HG02678 (cell line): ENCODE results near the gene SYT14.
"Not testable (repeated sequence)": the region's sequence is repeated elsewhere in the genome, so short reads cannot be mapped to it uniquely, and the experiment has no call there.

Experiments
- ATAC-seq: cut with Tn5 transposase; IDR thresholded peaks from one replicate; pipeline ENCODE4 v1.9.1; 2021; ENCODE audit warnings: mild to moderate bottlenecking, moderate library complexity; ENCODE audit not compliant: unreplicated experiment

The SYT14 gene

DNA sequence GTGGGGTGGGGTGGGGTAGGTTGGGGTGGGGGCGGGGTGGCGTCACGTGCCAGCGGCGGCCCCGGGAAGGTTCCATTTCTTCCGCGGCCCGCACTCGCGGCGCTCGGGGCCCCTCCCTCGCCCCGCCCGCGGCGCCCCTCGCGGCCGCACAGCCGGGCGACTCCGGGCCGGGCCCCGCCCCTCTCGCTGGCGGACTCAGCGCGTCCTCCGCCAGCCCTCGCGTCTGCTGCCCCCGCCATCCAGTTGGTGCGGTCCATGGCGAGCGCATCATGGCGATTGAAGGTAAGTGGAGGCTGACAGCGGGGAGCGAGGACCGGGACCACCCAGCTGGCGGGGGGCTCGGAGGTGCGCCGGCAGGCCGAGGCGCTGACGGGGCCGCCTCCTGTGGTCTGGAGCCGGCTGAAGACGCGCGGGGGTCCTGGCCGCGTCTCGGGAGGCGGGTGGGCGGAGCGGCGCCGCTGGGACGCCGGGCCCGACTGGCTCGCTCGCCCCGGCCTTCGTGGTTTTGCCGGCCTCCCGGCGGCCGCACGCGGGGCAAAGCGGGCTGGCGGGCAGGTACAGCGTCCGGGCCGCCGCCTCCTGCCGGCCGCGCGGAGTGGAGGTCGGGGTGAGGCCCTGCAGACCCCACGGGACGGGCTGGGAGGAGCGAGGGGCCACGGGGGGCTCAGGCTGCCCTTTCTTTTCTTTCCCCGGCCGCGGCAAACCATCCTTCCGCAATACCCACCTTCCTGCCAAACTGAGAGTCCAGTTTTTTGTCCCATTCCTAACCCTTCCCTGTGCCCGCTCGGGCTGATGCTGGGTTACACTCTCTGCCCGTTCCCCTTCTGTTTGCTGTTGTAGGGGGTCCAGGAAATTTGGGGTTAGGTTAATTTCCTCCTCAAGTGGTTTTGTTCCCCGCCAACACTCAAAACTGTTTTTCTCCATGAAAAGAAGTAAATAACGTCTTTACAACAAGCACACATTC is at the start of gene SYT14:
Gene SYT14 (plus strand): TSS at position 222 of the 964 bp plus-strand sequence. CDS start 48 bp downstream, at position 270.
- no peak for ATAC-seq

- ATAC-seq: not testable (repeated sequence)
Observed at GRCh38 chr1:209888291-209889076, 49.5 kb upstream of the SYT14 start.

GRCh38 chr1:209889077-209889418 is 49.0 kb upstream of the SYT14 start:
- ATAC-seq: no peak

GRCh38 chr1:209890641-209891330 is 47.2 kb upstream of the SYT14 start:
- no peak for ATAC-seq

GRCh38 chr1:209893751-209894150 is 44.3 kb upstream of the SYT14 start:
- no peak for ATAC-seq

GRCh38 chr1:209895709-209896108 is 42.3 kb upstream of the SYT14 start:
- ATAC-seq: no peak

DNA sequence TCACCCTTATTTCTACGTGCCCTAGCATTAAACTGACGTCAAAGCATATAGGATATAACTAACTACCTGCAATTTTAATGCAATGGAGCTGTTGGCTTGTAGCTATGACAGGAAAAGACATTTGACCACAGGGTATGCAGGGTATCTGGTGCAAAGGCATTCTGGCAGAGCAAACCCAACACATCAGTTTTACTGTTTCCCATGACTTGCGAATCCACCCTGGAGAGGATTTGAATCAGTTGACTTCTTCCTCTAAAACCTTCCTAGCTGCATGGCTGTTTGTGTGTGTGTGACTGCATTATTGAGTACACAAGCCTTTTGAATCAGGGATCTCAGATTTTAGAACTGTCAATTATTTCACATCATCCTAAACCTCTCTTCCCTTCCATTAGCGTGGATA is 41.7 kb upstream of the SYT14 start:
- no peak for ATAC-seq

GRCh38 chr1:209898271-209898670 is 39.7 kb upstream of the SYT14 start:
- ATAC-seq: not testable (repeated sequence)

DNA sequence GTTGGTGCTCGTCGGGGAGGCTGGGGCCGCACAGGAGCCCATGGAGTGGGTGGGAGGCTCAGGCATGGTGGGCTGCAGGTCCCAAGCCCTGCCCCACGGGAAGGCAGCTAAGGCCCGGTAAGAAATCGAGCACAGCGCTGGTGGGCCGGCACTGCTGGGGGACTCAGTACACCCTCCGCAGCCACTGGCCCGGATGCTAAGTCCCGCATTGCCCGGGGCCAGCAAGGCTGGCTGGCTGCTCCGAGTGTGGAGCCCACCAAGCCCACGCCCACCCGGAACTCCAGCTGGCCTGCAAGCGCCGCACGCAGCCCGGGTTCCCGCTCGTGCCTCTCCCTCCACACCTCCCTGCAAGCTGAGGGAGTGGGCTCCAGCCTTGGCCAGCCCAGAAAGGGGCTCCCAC is 39.2 kb upstream of the SYT14 start:
- ATAC-seq: not testable (repeated sequence)

- ATAC-seq: no peak
Observed at GRCh38 chr1:209899948-209900347, 38.1 kb upstream of the SYT14 start.

DNA sequence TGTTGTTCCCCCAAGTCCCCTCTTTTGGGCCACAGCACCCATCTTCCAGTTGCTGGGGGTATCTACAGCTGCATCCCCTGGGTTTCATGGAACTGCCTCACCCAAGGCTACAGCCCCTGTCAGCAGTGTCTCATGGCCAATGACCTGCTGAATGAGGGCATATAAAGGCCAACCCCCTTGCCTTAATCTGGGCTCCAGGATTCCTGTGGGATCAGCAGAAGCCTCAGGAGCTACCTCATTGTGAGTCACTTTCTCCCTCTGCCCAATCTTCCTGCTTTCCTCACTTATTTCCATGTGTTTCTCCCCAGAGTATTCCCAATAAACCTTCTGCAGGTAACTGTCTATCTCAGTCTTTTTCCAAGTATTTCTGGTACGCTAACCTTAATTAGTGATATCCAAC is 37.3 kb upstream of the SYT14 start:
- no peak for ATAC-seq

DNA sequence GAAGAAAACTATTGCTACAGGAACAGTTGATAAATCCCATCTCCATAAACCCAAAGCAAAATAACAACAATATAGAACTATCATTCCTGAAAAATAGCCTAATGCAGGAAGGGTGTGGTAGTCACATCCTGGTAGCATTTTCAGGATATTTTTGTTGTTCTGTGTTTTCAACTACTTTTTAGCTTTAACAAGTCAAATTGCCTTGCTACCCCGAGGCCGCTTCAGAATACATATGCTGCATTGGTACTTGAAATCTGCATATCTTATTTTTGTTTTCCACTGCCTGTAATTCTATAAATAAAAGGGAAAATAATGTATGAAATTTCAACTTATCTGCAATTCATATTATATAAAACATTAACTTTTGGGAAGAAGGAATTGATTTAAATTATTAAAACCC is 36.8 kb upstream of the SYT14 start:
- ATAC-seq: no peak

- ATAC-seq: not testable (repeated sequence)
Observed at GRCh38 chr1:209904774-209905173, 33.2 kb upstream of the SYT14 start.

DNA sequence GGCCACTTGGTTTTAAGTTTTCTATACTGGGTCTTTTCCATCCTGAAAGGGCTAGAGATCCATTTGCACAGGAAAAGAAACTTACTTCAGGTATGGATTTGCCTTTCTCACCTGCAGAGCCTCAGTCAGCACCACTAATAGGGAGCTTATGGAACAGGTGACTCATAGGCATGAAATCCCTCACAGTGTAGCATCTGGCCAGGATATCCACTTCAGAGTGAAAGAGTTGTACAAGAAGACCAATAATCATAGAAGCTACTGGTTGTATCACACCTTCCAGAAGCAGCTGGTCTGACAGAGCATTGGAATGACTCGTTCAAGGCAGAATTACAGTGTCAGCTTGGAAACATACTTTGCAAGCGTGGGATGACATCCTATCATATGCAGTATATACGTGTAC is 26.3 kb upstream of the SYT14 start:
- ATAC-seq: no peak

DNA sequence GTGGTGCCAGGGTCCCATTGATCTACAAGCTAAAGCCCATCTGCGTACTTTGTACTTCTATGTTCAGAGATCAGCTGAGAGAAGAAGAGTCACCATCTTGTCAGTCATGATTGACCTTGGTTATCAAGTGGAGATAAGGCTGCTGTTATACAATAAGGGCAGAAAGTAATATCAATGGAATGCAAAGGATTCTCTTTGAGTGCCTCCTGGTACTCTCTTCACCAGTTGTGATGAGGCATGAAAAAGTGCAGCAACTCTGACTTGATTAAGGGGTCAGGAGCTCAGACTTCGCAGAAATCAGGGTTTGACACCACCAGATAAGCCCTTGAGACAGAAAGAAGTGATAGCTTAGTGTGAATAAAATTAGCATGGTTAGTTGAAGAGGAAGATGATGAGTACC is 25.7 kb upstream of the SYT14 start:
- ATAC-seq: no peak

DNA sequence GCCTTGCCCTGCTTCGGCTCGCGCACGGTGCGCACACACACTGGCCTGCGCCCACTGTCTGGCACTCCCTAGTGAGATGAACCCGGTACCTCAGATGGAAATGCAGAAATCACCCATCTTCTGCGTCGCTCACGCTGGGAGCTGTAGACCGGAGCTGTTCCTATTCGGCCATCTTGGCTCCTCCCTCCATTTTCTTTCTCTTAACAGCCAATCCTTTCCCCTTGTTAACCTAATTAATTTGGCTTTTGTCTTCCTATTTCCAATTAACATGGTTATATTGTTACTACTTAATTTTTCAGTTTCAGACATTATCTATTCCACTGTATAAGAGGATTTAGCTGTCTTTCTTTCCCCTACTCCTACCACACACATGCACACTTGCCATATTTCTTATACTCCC is 18.4 kb upstream of the SYT14 start:
- ATAC-seq: not testable (repeated sequence)

- ATAC-seq: no peak
Observed at GRCh38 chr1:209920844-209921243, 17.2 kb upstream of the SYT14 start.

- no peak for ATAC-seq
Observed at GRCh38 chr1:209924390-209924789, 13.6 kb upstream of the SYT14 start.

GRCh38 chr1:209926045-209926444 is 12.0 kb upstream of the SYT14 start:
- no peak for ATAC-seq

DNA sequence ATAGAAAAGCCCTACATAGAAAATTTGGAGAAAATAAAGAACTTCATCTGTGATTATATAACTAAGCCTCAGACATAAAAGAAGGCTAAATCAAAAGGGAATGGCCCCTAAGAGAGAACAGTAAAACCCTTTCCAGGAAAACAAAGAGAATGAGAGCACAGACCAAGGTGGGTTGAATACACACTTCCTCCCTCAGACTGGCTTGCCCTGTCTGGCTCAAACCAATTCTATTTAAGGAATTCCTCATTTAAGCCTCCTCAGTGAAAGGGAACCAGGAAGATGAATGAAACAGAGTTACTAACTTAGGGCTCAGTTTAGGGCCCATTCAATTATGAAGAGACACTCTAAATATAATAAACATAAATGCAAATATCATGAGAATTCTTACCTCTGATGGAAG is 10.6 kb upstream of the SYT14 start:
- no peak for ATAC-seq

DNA sequence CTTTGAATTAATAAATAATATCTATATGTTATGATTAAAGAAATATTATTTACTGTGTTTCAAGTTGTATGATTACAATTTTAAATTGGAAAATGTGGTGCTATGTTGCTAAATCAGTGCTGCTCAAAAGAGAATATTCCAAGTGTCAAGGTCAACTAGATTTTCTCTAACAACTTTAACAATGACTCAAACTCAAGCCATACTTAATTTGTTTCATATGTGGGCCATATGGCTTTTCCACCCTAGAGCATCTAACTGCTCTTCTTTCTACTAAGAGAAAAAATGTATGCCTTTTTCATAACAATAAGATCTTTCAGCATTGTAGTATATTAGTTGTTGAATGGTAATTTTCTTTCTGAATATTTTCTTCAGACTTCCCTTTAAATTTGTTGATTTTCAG is 8.3 kb upstream of the SYT14 start:
- ATAC-seq: no peak
